Measurements from ENCODE around the gene CLCN1. TPM values are rescaled to one million over a fixed set of nuclear protein-coding genes. Genes with fewer than 3 reads are reported as not detected.
"Not testable (repeated sequence)": the region's sequence is repeated elsewhere in the genome, so short reads cannot be mapped to it uniquely, and the experiment has no call there.

The CLCN1 gene
- total RNA-seq, 1 donor from 2014 or later: not detected

GRCh38 chr7:143391462-143392404, 75.8 kb downstream of the CLCN1 start:
- TF ChIP-seq CTCF (IDR thresholded peaks at IDR 0.05): no peak
- Mint-ChIP-seq H3K4me1 (ENCODE audit: unreplicated experiment) (peaks cover 42% of the 10 kb centered on the region), H3K4me3 (ENCODE audit: unreplicated experiment) (no peak overlapping the region), H3K27me3 (ENCODE audit: unreplicated experiment) (no peaks in the 10 kb centered on the region), H3K9me3 (ENCODE audit: unreplicated experiment) (no peaks in the 10 kb centered on the region), H3K27ac (ENCODE audit: unreplicated experiment) (peak overlapping the region; percentile 74), H3K36me3 (ENCODE audit: unreplicated experiment) (peaks cover 35% of the 10 kb centered on the region)
- DNase-seq (ENCODE audit: extremely low spot score, unreplicated experiment): no peak

GRCh38 chr7:143392427-143392826, 76.5 kb downstream of the CLCN1 start:
- Mint-ChIP-seq H3K36me3 (ENCODE audit: unreplicated experiment) (peaks cover 35% of the 10 kb centered on the region), H3K27ac (ENCODE audit: unreplicated experiment) (peak overlapping the region; percentile 27), H3K4me1 (ENCODE audit: unreplicated experiment) (peaks cover 42% of the 10 kb centered on the region)
- not testable (repeated sequence) for H3K9me3 Mint-ChIP-seq (ENCODE audit: unreplicated experiment); DNase-seq (ENCODE audit: extremely low spot score, unreplicated experiment); H3K27me3 Mint-ChIP-seq (ENCODE audit: unreplicated experiment); H3K4me3 Mint-ChIP-seq (ENCODE audit: unreplicated experiment)

- Mint-ChIP-seq H3K36me3 (ENCODE audit: unreplicated experiment) (peaks cover 31% of the 10 kb centered on the region), H3K4me3 (ENCODE audit: unreplicated experiment) (no peak overlapping the region), H3K9me3 (ENCODE audit: unreplicated experiment) (no peaks in the 10 kb centered on the region), H3K4me1 (ENCODE audit: unreplicated experiment) (peaks cover 37% of the 10 kb centered on the region), H3K27me3 (ENCODE audit: unreplicated experiment) (no peaks in the 10 kb centered on the region), H3K27ac (ENCODE audit: unreplicated experiment) (peak overlapping the region; percentile 31)
- no peak for TF ChIP-seq CTCF (IDR thresholded peaks at IDR 0.05)
- DNase-seq (ENCODE audit: extremely low spot score, unreplicated experiment): no peak
These were observed 77.0 kb downstream of the CLCN1 start for GRCh38 chr7:143392875-143393266.

GRCh38 chr7:143393267-143394041, 77.5 kb downstream of the CLCN1 start:
- no peak for DNase-seq (ENCODE audit: extremely low spot score, unreplicated experiment)
- Mint-ChIP-seq H3K4me1 (ENCODE audit: unreplicated experiment) (peaks cover 37% of the 10 kb centered on the region), H3K9me3 (ENCODE audit: unreplicated experiment) (no peaks in the 10 kb centered on the region), H3K27ac (ENCODE audit: unreplicated experiment) (peak overlapping the region; percentile 31), H3K4me3 (ENCODE audit: unreplicated experiment) (no peak overlapping the region), H3K27me3 (ENCODE audit: unreplicated experiment) (no peaks in the 10 kb centered on the region), H3K36me3 (ENCODE audit: unreplicated experiment) (peaks cover 30% of the 10 kb centered on the region)
- no peak for TF ChIP-seq CTCF (IDR thresholded peaks at IDR 0.05)

GRCh38 chr7:143394068-143394467, 78.2 kb downstream of the CLCN1 start:
- TF ChIP-seq CTCF (IDR thresholded peaks at IDR 0.05): no peak
- Mint-ChIP-seq H3K4me1 (ENCODE audit: unreplicated experiment) (peaks cover 37% of the 10 kb centered on the region), H3K9me3 (ENCODE audit: unreplicated experiment) (no peaks in the 10 kb centered on the region), H3K36me3 (ENCODE audit: unreplicated experiment) (peaks cover 26% of the 10 kb centered on the region), H3K27me3 (ENCODE audit: unreplicated experiment) (no peaks in the 10 kb centered on the region), H3K27ac (ENCODE audit: unreplicated experiment) (no peak overlapping the region), H3K4me3 (ENCODE audit: unreplicated experiment) (no peak overlapping the region)
- DNase-seq (ENCODE audit: extremely low spot score, unreplicated experiment): no peak
